WTC11 (cell line): ENCODE data around the gene HOXC11. TPM values are rescaled to one million over a fixed set of nuclear protein-coding genes. Genes with fewer than 3 reads are reported as not detected.

Experiments
- ATAC-seq: fragments of 200-7000 bp; cut with Tn5 transposase; 2 replicates; pipeline ENCODE4 v1.10.0; 2021; ENCODE audit warnings: mild to moderate bottlenecking, moderate library complexity
- CTCF ChIA-PET: fragments of 300-600 bp; sonication (Branson Sonifier 250); formaldehyde crosslinking; loops from one replicate; lab custom pipeline; 2021; ENCODE audit warnings: antibody characterized with exemption; lab: Charles Lee
- POLR2A ChIA-PET: fragments of 350-600 bp; sonication (Branson Sonifier 250); formaldehyde crosslinking; loops from one replicate; lab custom pipeline; 2021; ENCODE audit warnings: antibody characterized with exemption; lab: Charles Lee
- DNase-seq: peaks from one replicate; pipeline ENCODE4 v3.0.0; 2021; ENCODE audit warnings: low spot score
- H3K27ac Mint-ChIP-seq: 2 replicates; pipeline ENCODE4 v1.8.0; 2021; ENCODE audit warnings: mixed read lengths
- H3K27me3 Mint-ChIP-seq: 2 replicates; pipeline ENCODE4 v1.8.0; 2021; ENCODE audit warnings: low read depth, mild to moderate bottlenecking, moderate library complexity, mixed read lengths
- H3K36me3 Mint-ChIP-seq: 2 replicates; pipeline ENCODE4 v1.8.0; 2021; ENCODE audit warnings: mixed read lengths
- H3K4me1 Mint-ChIP-seq: 2 replicates; pipeline ENCODE4 v1.8.0; 2022; ENCODE audit warnings: mixed read lengths
- H3K4me3 Mint-ChIP-seq: 2 replicates; pipeline ENCODE4 v1.8.0; 2021; ENCODE audit warnings: mild to moderate bottlenecking, moderate library complexity, mixed read lengths
- H3K9me3 Mint-ChIP-seq: 2 replicates; pipeline ENCODE4 v1.8.0; 2021; ENCODE audit warnings: mixed read lengths
- ATF1 ChIP-seq: sonication (generic); formaldehyde crosslinking; IDR thresholded peaks from 2 replicates; pipeline ENCODE4 v1.8.1; 2023; ENCODE audit warnings: mild to moderate bottlenecking, moderate library complexity, missing genetic modification reagents
- CBFB ChIP-seq: sonication (generic); formaldehyde crosslinking; IDR thresholded peaks from 2 replicates; pipeline ENCODE4 v1.8.1; 2022; ENCODE audit warnings: mild to moderate bottlenecking, low read depth, missing genetic modification reagents
- ESRRA ChIP-seq: sonication (generic); formaldehyde crosslinking; IDR thresholded peaks from 2 replicates; pipeline ENCODE4 v1.8.1; 2022; ENCODE audit warnings: mild to moderate bottlenecking, missing genetic modification reagents, borderline replicate concordance
- FOXJ3 ChIP-seq: sonication (generic); formaldehyde crosslinking; IDR thresholded peaks from 2 replicates; pipeline ENCODE4 v1.9.0; 2021; ENCODE audit warnings: missing genetic modification reagents, mild to moderate bottlenecking, borderline replicate concordance
- GABPB1 ChIP-seq: sonication (generic); formaldehyde crosslinking; IDR thresholded peaks from 2 replicates; pipeline ENCODE4 v1.8.1; 2023; ENCODE audit warnings: mild to moderate bottlenecking, missing genetic modification reagents
- GTF2I ChIP-seq: fragments of 250-450 bp; sonication (Bioruptor Pico); conservative IDR thresholded peaks from 2 replicates; pipeline ENCODE4 v1.4.0; 2021; ENCODE audit warnings: mild to moderate bottlenecking
- HMGA2 ChIP-seq: fragments of 250-450 bp; sonication (Bioruptor Pico); IDR thresholded peaks from 2 replicates; pipeline ENCODE4 v1.4.0; 2021; ENCODE audit warnings: mild to moderate bottlenecking, moderate library complexity
- NFE2L1 ChIP-seq: sonication (generic); formaldehyde crosslinking; IDR thresholded peaks from 2 replicates; pipeline ENCODE4 v1.8.1; 2023; ENCODE audit warnings: missing genetic modification reagents
- NFYB ChIP-seq: sonication (generic); formaldehyde crosslinking; conservative IDR thresholded peaks from 2 replicates; pipeline ENCODE4 v1.8.0; 2022; ENCODE audit warnings: low read depth, missing genetic modification reagents
- TEAD1 ChIP-seq: sonication (generic); formaldehyde crosslinking; IDR thresholded peaks from 2 replicates; pipeline ENCODE4 v1.8.0; 2022; ENCODE audit warnings: mild to moderate bottlenecking, missing genetic modification reagents
- ZBTB21 ChIP-seq: sonication (generic); formaldehyde crosslinking; IDR thresholded peaks from 2 replicates; pipeline ENCODE4 v1.8.1; 2023; ENCODE audit warnings: mild to moderate bottlenecking, missing genetic modification reagents, borderline replicate concordance
- ZNF219 ChIP-seq: sonication (generic); formaldehyde crosslinking; IDR thresholded peaks from 2 replicates; pipeline ENCODE4 v1.8.0; 2023; ENCODE audit warnings: missing genetic modification reagents, mild to moderate bottlenecking, borderline replicate concordance
- ZNF423 ChIP-seq: fragments of 250-450 bp; sonication (Bioruptor Pico); IDR thresholded peaks from 2 replicates; pipeline ENCODE4 v2.1.2; 2022; ENCODE audit warnings: mild to moderate bottlenecking, moderate library complexity
- ZNF671 ChIP-seq: fragments of 250-450 bp; sonication (Bioruptor Pico); IDR thresholded peaks from 2 replicates; pipeline ENCODE4 v1.8.0; 2021; ENCODE audit warnings: mild to moderate bottlenecking
- total RNA-seq: library from RNA; stranded (reverse); gene quantifications from 3 replicates; pipeline ENCODE4 v1.2.3, GENCODE V29; 2021
- TF ChIP-seq, protein P1 (sequence below): sonication (generic); formaldehyde crosslinking; conservative IDR thresholded peaks from 2 replicates; pipeline ENCODE4 v1.8.1; 2023; ENCODE audit warnings: mild to moderate bottlenecking, low read depth, missing genetic modification reagents, moderate library complexity
- TF ChIP-seq, protein P2 (sequence below): sonication (generic); formaldehyde crosslinking; IDR thresholded peaks from 2 replicates; pipeline ENCODE4 v1.8.1; 2023; ENCODE audit warnings: mild to moderate bottlenecking, missing genetic modification reagents, moderate library complexity
- TF ChIP-seq, protein P3 (sequence below): sonication (generic); formaldehyde crosslinking; IDR thresholded peaks from 2 replicates; pipeline ENCODE4 v1.8.0; 2022; ENCODE audit warnings: mild to moderate bottlenecking, missing genetic modification reagents
- TF ChIP-seq, protein P4 (sequence below): sonication (generic); formaldehyde crosslinking; IDR thresholded peaks from 2 replicates; pipeline ENCODE4 v1.8.0; 2023; ENCODE audit warnings: missing genetic modification reagents, mild to moderate bottlenecking, borderline replicate concordance
- TF ChIP-seq, protein P5 (sequence below): sonication (generic); formaldehyde crosslinking; IDR thresholded peaks from 2 replicates; pipeline ENCODE4 v1.8.1; 2023; ENCODE audit warnings: mild to moderate bottlenecking, missing genetic modification reagents, borderline replicate concordance
- TF ChIP-seq, protein P6 (sequence below): fragments of 250-450 bp; sonication (Bioruptor Pico); IDR thresholded peaks from 2 replicates; pipeline ENCODE4 v2.1.2; 2022; ENCODE audit warnings: mild to moderate bottlenecking, moderate library complexity
- TF ChIP-seq, protein P7 (sequence below): sonication (generic); formaldehyde crosslinking; IDR thresholded peaks from 2 replicates; pipeline ENCODE4 v1.8.0; 2022; ENCODE audit warnings: mild to moderate bottlenecking, missing genetic modification reagents

HOXC11 gene
- total RNA-seq, 1 experiment from 2014 or later: not detected

DNA sequence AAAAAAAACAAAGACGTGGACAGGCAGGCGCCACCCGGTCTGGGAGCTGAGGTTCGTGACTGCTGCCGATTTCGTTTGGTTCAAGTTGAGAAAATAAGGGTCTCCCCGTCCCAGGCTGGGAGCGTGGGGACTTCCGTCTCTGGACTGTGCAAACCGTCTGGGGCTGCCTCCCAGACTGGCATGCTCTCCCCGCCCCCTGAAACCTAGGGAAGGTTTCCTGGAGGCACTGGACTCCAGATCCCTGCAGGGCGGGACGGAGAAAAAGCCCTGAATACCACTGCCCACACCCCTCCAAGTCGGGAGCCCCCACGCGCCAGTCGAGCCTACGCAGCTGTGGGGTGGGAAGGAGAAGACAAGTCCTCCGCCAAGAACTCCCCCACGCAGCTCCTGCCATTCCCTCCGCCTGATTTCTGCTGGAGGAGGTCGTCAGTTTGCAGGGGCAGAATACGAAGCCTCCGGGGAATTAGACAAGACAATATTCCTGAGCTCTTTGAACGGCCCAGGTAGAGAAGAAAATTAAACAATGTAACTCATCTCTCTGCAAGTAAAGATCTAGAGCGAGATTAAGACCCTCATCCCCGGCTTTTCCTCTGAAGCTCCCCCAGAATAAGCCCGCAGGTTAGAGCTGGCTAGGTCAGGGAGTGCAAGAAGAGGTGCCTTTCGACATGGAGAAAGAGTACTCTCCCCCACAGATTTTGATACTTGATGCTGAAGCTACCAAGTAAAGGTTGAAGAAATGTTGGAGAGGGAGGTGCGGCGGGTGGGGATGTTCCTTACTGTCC lies 44.7 kb upstream of the HOXC11 start (continued):
- no peak for TF ChIP-seq ATF1
- TF ChIP-seq, protein P1, sequence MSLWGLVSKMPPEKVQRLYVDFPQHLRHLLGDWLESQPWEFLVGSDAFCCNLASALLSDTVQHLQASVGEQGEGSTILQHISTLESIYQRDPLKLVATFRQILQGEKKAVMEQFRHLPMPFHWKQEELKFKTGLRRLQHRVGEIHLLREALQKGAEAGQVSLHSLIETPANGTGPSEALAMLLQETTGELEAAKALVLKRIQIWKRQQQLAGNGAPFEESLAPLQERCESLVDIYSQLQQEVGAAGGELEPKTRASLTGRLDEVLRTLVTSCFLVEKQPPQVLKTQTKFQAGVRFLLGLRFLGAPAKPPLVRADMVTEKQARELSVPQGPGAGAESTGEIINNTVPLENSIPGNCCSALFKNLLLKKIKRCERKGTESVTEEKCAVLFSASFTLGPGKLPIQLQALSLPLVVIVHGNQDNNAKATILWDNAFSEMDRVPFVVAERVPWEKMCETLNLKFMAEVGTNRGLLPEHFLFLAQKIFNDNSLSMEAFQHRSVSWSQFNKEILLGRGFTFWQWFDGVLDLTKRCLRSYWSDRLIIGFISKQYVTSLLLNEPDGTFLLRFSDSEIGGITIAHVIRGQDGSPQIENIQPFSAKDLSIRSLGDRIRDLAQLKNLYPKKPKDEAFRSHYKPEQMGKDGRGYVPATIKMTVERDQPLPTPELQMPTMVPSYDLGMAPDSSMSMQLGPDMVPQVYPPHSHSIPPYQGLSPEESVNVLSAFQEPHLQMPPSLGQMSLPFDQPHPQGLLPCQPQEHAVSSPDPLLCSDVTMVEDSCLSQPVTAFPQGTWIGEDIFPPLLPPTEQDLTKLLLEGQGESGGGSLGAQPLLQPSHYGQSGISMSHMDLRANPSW (CRISPR knock-in tag): no peak
- TF ChIP-seq NFYB (CRISPR knock-in tag): no peak

DNA sequence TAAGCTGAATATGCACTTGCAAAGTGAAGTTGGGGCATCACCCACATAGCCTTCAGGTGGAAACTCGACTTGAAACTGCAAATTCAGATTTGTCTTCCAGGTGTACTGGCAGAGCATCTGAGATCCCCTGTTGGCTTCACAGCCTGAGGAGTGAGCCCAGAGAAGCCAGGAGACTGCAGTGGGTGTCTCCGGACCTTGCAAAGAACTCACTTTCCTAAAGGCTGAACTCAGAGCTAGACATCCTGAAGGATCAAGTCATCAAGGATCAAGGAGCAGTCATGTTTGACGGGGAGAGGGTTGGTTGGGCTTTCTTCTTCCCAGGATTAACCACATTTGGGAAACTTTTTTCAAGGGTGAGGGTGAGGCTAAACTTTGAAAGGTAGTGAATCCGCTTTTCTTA lies 43.4 kb upstream of the HOXC11 start:
- Mint-ChIP-seq H3K27me3 (peaks cover 100% of the 10 kb centered on the region), H3K36me3 (no peaks in the 10 kb centered on the region), H3K9me3 (no peaks in the 10 kb centered on the region), H3K4me1 (peaks cover 11% of the 10 kb centered on the region), H3K27ac (no peak overlapping the region), H3K4me3 (no peak overlapping the region)
- ChIA-PET POLR2A (no interaction called here), CTCF (interaction anchor here (1.2 kb wide), 1 partner anchor 183 kb away, joined by 3 read pairs; no protein-coding TSS in a partner anchor)
- TF ChIP-seq, protein P2, sequence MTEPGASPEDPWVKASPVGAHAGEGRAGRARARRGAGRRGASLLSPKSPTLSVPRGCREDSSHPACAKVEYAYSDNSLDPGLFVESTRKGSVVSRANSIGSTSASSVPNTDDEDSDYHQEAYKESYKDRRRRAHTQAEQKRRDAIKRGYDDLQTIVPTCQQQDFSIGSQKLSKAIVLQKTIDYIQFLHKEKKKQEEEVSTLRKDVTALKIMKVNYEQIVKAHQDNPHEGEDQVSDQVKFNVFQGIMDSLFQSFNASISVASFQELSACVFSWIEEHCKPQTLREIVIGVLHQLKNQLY: no peak
- TF ChIP-seq, protein P3, sequence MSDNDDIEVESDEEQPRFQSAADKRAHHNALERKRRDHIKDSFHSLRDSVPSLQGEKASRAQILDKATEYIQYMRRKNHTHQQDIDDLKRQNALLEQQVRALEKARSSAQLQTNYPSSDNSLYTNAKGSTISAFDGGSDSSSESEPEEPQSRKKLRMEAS (CRISPR knock-in tag): no peak
- TF ChIP-seq ESRRA: no peak
- no peak for TF ChIP-seq CBFB (CRISPR knock-in tag)
- no peak for TF ChIP-seq NFE2L1 (CRISPR knock-in tag)
- TF ChIP-seq, protein P4, sequence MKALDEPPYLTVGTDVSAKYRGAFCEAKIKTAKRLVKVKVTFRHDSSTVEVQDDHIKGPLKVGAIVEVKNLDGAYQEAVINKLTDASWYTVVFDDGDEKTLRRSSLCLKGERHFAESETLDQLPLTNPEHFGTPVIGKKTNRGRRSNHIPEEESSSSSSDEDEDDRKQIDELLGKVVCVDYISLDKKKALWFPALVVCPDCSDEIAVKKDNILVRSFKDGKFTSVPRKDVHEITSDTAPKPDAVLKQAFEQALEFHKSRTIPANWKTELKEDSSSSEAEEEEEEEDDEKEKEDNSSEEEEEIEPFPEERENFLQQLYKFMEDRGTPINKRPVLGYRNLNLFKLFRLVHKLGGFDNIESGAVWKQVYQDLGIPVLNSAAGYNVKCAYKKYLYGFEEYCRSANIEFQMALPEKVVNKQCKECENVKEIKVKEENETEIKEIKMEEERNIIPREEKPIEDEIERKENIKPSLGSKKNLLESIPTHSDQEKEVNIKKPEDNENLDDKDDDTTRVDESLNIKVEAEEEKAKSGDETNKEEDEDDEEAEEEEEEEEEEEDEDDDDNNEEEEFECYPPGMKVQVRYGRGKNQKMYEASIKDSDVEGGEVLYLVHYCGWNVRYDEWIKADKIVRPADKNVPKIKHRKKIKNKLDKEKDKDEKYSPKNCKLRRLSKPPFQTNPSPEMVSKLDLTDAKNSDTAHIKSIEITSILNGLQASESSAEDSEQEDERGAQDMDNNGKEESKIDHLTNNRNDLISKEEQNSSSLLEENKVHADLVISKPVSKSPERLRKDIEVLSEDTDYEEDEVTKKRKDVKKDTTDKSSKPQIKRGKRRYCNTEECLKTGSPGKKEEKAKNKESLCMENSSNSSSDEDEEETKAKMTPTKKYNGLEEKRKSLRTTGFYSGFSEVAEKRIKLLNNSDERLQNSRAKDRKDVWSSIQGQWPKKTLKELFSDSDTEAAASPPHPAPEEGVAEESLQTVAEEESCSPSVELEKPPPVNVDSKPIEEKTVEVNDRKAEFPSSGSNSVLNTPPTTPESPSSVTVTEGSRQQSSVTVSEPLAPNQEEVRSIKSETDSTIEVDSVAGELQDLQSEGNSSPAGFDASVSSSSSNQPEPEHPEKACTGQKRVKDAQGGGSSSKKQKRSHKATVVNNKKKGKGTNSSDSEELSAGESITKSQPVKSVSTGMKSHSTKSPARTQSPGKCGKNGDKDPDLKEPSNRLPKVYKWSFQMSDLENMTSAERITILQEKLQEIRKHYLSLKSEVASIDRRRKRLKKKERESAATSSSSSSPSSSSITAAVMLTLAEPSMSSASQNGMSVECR (CRISPR knock-in tag): no peak
- TF ChIP-seq GABPB1: no peak
- TF ChIP-seq ZBTB21 (CRISPR knock-in tag): no peak
- TF ChIP-seq, protein P5, sequence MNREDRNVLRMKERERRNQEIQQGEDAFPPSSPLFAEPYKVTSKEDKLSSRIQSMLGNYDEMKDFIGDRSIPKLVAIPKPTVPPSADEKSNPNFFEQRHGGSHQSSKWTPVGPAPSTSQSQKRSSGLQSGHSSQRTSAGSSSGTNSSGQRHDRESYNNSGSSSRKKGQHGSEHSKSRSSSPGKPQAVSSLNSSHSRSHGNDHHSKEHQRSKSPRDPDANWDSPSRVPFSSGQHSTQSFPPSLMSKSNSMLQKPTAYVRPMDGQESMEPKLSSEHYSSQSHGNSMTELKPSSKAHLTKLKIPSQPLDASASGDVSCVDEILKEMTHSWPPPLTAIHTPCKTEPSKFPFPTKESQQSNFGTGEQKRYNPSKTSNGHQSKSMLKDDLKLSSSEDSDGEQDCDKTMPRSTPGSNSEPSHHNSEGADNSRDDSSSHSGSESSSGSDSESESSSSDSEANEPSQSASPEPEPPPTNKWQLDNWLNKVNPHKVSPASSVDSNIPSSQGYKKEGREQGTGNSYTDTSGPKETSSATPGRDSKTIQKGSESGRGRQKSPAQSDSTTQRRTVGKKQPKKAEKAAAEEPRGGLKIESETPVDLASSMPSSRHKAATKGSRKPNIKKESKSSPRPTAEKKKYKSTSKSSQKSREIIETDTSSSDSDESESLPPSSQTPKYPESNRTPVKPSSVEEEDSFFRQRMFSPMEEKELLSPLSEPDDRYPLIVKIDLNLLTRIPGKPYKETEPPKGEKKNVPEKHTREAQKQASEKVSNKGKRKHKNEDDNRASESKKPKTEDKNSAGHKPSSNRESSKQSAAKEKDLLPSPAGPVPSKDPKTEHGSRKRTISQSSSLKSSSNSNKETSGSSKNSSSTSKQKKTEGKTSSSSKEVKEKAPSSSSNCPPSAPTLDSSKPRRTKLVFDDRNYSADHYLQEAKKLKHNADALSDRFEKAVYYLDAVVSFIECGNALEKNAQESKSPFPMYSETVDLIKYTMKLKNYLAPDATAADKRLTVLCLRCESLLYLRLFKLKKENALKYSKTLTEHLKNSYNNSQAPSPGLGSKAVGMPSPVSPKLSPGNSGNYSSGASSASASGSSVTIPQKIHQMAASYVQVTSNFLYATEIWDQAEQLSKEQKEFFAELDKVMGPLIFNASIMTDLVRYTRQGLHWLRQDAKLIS: no peak
- no peak for TF ChIP-seq FOXJ3 (CRISPR knock-in tag)
- TF ChIP-seq TEAD1: no peak
- TF ChIP-seq, protein P6, sequence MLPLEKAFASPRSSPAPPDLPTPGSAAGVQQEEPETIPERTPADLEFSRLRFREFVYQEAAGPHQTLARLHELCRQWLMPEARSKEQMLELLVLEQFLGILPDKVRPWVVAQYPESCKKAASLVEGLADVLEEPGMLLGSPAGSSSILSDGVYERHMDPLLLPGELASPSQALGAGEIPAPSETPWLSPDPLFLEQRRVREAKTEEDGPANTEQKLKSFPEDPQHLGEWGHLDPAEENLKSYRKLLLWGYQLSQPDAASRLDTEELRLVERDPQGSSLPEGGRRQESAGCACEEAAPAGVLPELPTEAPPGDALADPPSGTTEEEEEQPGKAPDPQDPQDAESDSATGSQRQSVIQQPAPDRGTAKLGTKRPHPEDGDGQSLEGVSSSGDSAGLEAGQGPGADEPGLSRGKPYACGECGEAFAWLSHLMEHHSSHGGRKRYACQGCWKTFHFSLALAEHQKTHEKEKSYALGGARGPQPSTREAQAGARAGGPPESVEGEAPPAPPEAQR (CRISPR knock-in tag): no peak
- TF ChIP-seq ZNF671 (CRISPR knock-in tag): no peak
- TF ChIP-seq GTF2I (CRISPR knock-in tag): no peak
- TF ChIP-seq, protein P7, sequence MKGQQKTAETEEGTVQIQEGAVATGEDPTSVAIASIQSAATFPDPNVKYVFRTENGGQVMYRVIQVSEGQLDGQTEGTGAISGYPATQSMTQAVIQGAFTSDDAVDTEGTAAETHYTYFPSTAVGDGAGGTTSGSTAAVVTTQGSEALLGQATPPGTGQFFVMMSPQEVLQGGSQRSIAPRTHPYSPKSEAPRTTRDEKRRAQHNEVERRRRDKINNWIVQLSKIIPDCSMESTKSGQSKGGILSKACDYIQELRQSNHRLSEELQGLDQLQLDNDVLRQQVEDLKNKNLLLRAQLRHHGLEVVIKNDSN: no peak
- no peak for TF ChIP-seq NFYB (CRISPR knock-in tag)
- TF ChIP-seq HMGA2 (CRISPR knock-in tag): no peak
- TF ChIP-seq ATF1: no peak
- no peak for TF ChIP-seq ZNF219 (CRISPR knock-in tag)
- no peak for TF ChIP-seq ZNF423 (CRISPR knock-in tag)
- ATAC-seq (no peak), DNase-seq (no peak)
